Ureter (tissue), 1 donor: ENCODE results near the gene PTGER1. TPM values are rescaled to one million over a fixed set of nuclear protein-coding genes. Genes with fewer than 3 reads are reported as not detected.
A peak's percentile ranks its signal among the peaks of the same experiment; 100 is the strongest.

ENCODE experiments used
- DNase-seq: peaks from one replicate; pipeline ENCODE4 v3.0.0-alpha.2; 2020; ENCODE audit warnings: low spot score
- total RNA-seq: library from RNA; stranded (reverse); gene quantifications from one replicate; pipeline ENCODE4 v1.2.4, GENCODE V29; 2023
- donor health status: DM: yes; HTN: yes; CAD: no.

PTGER1 gene
- total RNA-seq, 1 donor from 2014 or later, result 3.0 TPM

- DNase-seq, result no peak
Measured at GRCh38 chr19:14502334-14503092, 27.4 kb upstream of the PTGER1 start.

GRCh38 chr19:14497228-14497921 lies 22.2 kb upstream of the PTGER1 start:
- no peak for DNase-seq

- no peak for DNase-seq
Measured at GRCh38 chr19:14496834-14497227, 21.7 kb upstream of the PTGER1 start.

- peak; percentile 97 for DNase-seq
Measured at GRCh38 chr19:14496029-14496833, 21.1 kb upstream of the PTGER1 start, which contains the start of gene GIPC1. Gene GIPC1 (minus strand): TSS chr19:14496127. CDS start chr19:14482976, 13,151 bp downstream.

GRCh38 chr19:14495672-14496028 lies 20.5 kb upstream of the PTGER1 start:
- no peak for DNase-seq

GRCh38 chr19:14494910-14495671 lies 19.9 kb upstream of the PTGER1 start:
- DNase-seq, result peak; percentile 73

- no peak for DNase-seq
Measured at GRCh38 chr19:14494411-14494810, 19.3 kb upstream of the PTGER1 start.

GRCh38 chr19:14492756-14493337 lies 17.7 kb upstream of the PTGER1 start:
- DNase-seq, result no peak

GRCh38 chr19:14487370-14488125 lies 12.4 kb upstream of the PTGER1 start:
- no peak for DNase-seq

- DNase-seq, result no peak
Measured at GRCh38 chr19:14482172-14482941, 7.2 kb upstream of the PTGER1 start.

- no peak for DNase-seq
Measured at GRCh38 chr19:14480700-14481079, 5.5 kb upstream of the PTGER1 start.

- DNase-seq, result no peak
Measured at GRCh38 chr19:14479975-14480699, 5.0 kb upstream of the PTGER1 start.

GRCh38 chr19:14479309-14479974 lies 4.3 kb upstream of the PTGER1 start:
- DNase-seq, result no peak

GRCh38 chr19:14478113-14478545 lies 3.0 kb upstream of the PTGER1 start:
- DNase-seq, result no peak

- no peak for DNase-seq
Measured at GRCh38 chr19:14477418-14478112, 2.4 kb upstream of the PTGER1 start.

GRCh38 chr19:14476673-14477401 lies 1.7 kb upstream of the PTGER1 start:
- peak; percentile 60 for DNase-seq

- DNase-seq, result no peak
Measured at GRCh38 chr19:14476327-14476672, 1.1 kb upstream of the PTGER1 start.
